ENCODE data around the gene AURKA.

The AURKA gene

DNA sequence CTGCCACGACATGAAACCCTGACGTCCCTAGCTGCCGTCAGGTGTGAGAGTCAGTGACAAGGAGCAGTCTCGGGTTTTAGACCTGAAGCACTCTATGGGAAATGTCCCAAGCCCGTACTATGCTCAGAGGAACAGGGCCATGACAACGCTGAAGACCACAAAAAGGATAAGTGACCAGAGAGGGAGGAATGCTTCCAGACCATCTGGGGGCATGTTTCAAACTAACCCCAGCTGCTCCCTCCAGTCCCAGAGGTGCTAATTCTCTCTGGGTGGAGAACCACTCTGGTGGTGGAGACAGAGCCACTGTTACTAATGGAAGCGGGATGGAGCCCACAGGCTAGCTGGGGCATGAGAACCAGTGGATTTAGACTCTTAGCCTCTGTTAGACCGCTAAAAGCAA lies 8.7 kb downstream of the AURKA start:
- no peaks in the 10 kb centered on the region for H3F3A ChIP-seq (ENCODE audit: low read depth)
- H3K4me3 ChIP-seq (ENCODE audit: low read length, poor library complexity, severe bottlenecking) = peak overlapping the region; percentile 22
- H2AFZ ChIP-seq (ENCODE audit: low read length) = no peak overlapping the region
- H4K20me1 ChIP-seq (ENCODE audit: insufficient read depth, low read length, poor library complexity, severe bottlenecking) = peaks cover 32% of the 10 kb centered on the region
- no peaks in the 10 kb centered on the region for H3K27me3 ChIP-seq (ENCODE audit: insufficient read depth, low read length, poor library complexity, severe bottlenecking)
- peaks cover 83% of the 10 kb centered on the region for H3K36me3 ChIP-seq (ENCODE audit: insufficient read depth, low read length)
- TF ChIP-seq EZH2phosphoT487 (IDR thresholded peaks at IDR 0.05; ENCODE audit: borderline replicate concordance) (no peak), CTCF (conservative IDR thresholded peaks at IDR 0.05; ENCODE audit: low read length) (no peak)
- H3K4me2 ChIP-seq (ENCODE audit: low read depth, low read length, poor library complexity, severe bottlenecking) = peak overlapping the region; percentile 83
- no peaks in the 10 kb centered on the region for H3K9me3 ChIP-seq (ENCODE audit: insufficient read depth, low read depth, low read length)
- peaks cover 60% of the 10 kb centered on the region for H3K4me1 ChIP-seq (ENCODE audit: insufficient read depth, low read length, poor library complexity, severe bottlenecking)
- H3K9me2 ChIP-seq (replicated peaks; ENCODE audit: low read depth, low read length) = no peaks in the 10 kb centered on the region
- H3K79me2 ChIP-seq (ENCODE audit: insufficient read depth, low read length) = peaks cover 89% of the 10 kb centered on the region
- H3K9ac ChIP-seq (ENCODE audit: low read depth, low read length, poor library complexity, severe bottlenecking) = peak overlapping the region; percentile 23

- Histone ChIP-seq H4K20me1 (ENCODE audit: insufficient read depth, low read length, poor library complexity, severe bottlenecking) (peaks cover 29% of the 10 kb centered on the region), H3K27me3 (ENCODE audit: insufficient read depth, low read length, poor library complexity, severe bottlenecking) (no peaks in the 10 kb centered on the region), H3K9me3 (ENCODE audit: insufficient read depth, low read depth, low read length) (no peaks in the 10 kb centered on the region), H3K36me3 (ENCODE audit: insufficient read depth, low read length) (peaks cover 83% of the 10 kb centered on the region), H3K9me2 (replicated peaks; ENCODE audit: low read depth, low read length) (no peaks in the 10 kb centered on the region), H3F3A (ENCODE audit: low read depth) (no peaks in the 10 kb centered on the region), H3K9ac (ENCODE audit: low read depth, low read length, poor library complexity, severe bottlenecking) (no peak overlapping the region), H3K79me2 (ENCODE audit: insufficient read depth, low read length) (peaks cover 89% of the 10 kb centered on the region), H2AFZ (ENCODE audit: low read length) (no peak overlapping the region), H3K4me3 (ENCODE audit: low read length, poor library complexity, severe bottlenecking) (no peak overlapping the region), H3K4me2 (ENCODE audit: low read depth, low read length, poor library complexity, severe bottlenecking) (peak overlapping the region; percentile 83), H3K4me1 (ENCODE audit: insufficient read depth, low read length, poor library complexity, severe bottlenecking) (peaks cover 54% of the 10 kb centered on the region)
- TF ChIP-seq CTCF (conservative IDR thresholded peaks at IDR 0.05; ENCODE audit: low read length) = no peak
- no peak for TF ChIP-seq EZH2phosphoT487 (IDR thresholded peaks at IDR 0.05; ENCODE audit: borderline replicate concordance)
Measured at GRCh38 chr20:56382696-56383095, 9.3 kb downstream of the AURKA start.

- no peak overlapping the region for H3K4me3 ChIP-seq (ENCODE audit: low read length, poor library complexity, severe bottlenecking)
- H4K20me1 ChIP-seq (ENCODE audit: insufficient read depth, low read length, poor library complexity, severe bottlenecking) = peaks cover 28% of the 10 kb centered on the region
- H3K9me3 ChIP-seq (ENCODE audit: insufficient read depth, low read depth, low read length) = no peaks in the 10 kb centered on the region
- peaks cover 90% of the 10 kb centered on the region for H3K79me2 ChIP-seq (ENCODE audit: insufficient read depth, low read length)
- no peaks in the 10 kb centered on the region for H3F3A ChIP-seq (ENCODE audit: low read depth)
- H3K9ac ChIP-seq (ENCODE audit: low read depth, low read length, poor library complexity, severe bottlenecking) = no peak overlapping the region
- H2AFZ ChIP-seq (ENCODE audit: low read length) = no peak overlapping the region
- no peak for TF ChIP-seq EZH2phosphoT487 (IDR thresholded peaks at IDR 0.05; ENCODE audit: borderline replicate concordance)
- no peaks in the 10 kb centered on the region for H3K9me2 ChIP-seq (replicated peaks; ENCODE audit: low read depth, low read length)
- H3K4me2 ChIP-seq (ENCODE audit: low read depth, low read length, poor library complexity, severe bottlenecking) = peak overlapping the region; percentile 48
- no peaks in the 10 kb centered on the region for H3K27me3 ChIP-seq (ENCODE audit: insufficient read depth, low read length, poor library complexity, severe bottlenecking)
- peaks cover 84% of the 10 kb centered on the region for H3K36me3 ChIP-seq (ENCODE audit: insufficient read depth, low read length)
- H3K4me1 ChIP-seq (ENCODE audit: insufficient read depth, low read length, poor library complexity, severe bottlenecking) = peaks cover 48% of the 10 kb centered on the region
Measured at GRCh38 chr20:56381501-56381900, 10.5 kb downstream of the AURKA start.

DNA sequence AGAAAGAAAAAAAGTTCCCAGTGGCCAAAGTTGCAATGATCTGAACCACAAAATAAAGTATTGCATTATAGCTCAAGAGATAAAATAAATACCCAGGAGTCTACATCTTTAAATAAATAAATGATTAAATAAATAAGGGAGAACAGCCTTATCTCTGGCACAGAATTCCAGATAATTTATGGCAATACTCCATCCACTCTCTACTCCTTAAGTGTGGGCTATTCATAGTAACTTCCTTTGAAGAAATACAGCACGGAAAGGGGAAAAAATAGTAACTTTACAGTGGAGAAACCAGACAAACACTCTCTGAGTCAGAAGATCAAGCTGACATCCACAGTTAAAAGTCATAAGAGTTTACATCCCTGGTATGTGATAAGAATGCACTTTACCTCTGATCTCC lies 11.6 kb downstream of the AURKA start:
- no peak overlapping the region for H3K4me2 ChIP-seq (ENCODE audit: low read depth, low read length, poor library complexity, severe bottlenecking)
- no peaks in the 10 kb centered on the region for H3F3A ChIP-seq (ENCODE audit: low read depth)
- peaks cover 86% of the 10 kb centered on the region for H3K36me3 ChIP-seq (ENCODE audit: insufficient read depth, low read length)
- H3K79me2 ChIP-seq (ENCODE audit: insufficient read depth, low read length) = peaks cover 90% of the 10 kb centered on the region
- H3K27me3 ChIP-seq (ENCODE audit: insufficient read depth, low read length, poor library complexity, severe bottlenecking) = no peaks in the 10 kb centered on the region
- peaks cover 39% of the 10 kb centered on the region for H4K20me1 ChIP-seq (ENCODE audit: insufficient read depth, low read length, poor library complexity, severe bottlenecking)
- no peaks in the 10 kb centered on the region for H3K9me3 ChIP-seq (ENCODE audit: insufficient read depth, low read depth, low read length)
- no peak overlapping the region for H2AFZ ChIP-seq (ENCODE audit: low read length)
- H3K9ac ChIP-seq (ENCODE audit: low read depth, low read length, poor library complexity, severe bottlenecking) = no peak overlapping the region
- H3K9me2 ChIP-seq (replicated peaks; ENCODE audit: low read depth, low read length) = no peaks in the 10 kb centered on the region
- TF ChIP-seq EZH2phosphoT487 (IDR thresholded peaks at IDR 0.05; ENCODE audit: borderline replicate concordance) = no peak
- no peak for TF ChIP-seq CTCF (conservative IDR thresholded peaks at IDR 0.05; ENCODE audit: low read length)
- no peak overlapping the region for H3K4me3 ChIP-seq (ENCODE audit: low read length, poor library complexity, severe bottlenecking)
- H3K4me1 ChIP-seq (ENCODE audit: insufficient read depth, low read length, poor library complexity, severe bottlenecking) = peaks cover 39% of the 10 kb centered on the region

Measured in Loucy (cell line).